ENCODE measurements around the gene TFPI. TPM values are rescaled to one million over a fixed set of nuclear protein-coding genes. Genes with fewer than 3 reads are reported as not detected.

TFPI gene
- total RNA-seq, 1 experiment from 2014 or later = 129 TPM

GRCh38 chr2:187421519-187421918, 132.7 kb downstream of the TFPI start:
- TF ChIP-seq, protein P1, sequence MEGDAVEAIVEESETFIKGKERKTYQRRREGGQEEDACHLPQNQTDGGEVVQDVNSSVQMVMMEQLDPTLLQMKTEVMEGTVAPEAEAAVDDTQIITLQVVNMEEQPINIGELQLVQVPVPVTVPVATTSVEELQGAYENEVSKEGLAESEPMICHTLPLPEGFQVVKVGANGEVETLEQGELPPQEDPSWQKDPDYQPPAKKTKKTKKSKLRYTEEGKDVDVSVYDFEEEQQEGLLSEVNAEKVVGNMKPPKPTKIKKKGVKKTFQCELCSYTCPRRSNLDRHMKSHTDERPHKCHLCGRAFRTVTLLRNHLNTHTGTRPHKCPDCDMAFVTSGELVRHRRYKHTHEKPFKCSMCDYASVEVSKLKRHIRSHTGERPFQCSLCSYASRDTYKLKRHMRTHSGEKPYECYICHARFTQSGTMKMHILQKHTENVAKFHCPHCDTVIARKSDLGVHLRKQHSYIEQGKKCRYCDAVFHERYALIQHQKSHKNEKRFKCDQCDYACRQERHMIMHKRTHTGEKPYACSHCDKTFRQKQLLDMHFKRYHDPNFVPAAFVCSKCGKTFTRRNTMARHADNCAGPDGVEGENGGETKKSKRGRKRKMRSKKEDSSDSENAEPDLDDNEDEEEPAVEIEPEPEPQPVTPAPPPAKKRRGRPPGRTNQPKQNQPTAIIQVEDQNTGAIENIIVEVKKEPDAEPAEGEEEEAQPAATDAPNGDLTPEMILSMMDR (IDR thresholded peaks at IDR 0.05) = no peak
- TF ChIP-seq TCF7L2 (IDR thresholded peaks at IDR 0.05; ENCODE audit: low read depth, low read length) (no peak), SIN3A (IDR thresholded peaks at IDR 0.05; ENCODE audit: borderline replicate concordance, insufficient read depth, low read depth, low read length) (no peak), POLR2AphosphoS5 (IDR thresholded peaks at IDR 0.05; ENCODE audit: low read depth, low read length) (no peak)
- TF ChIP-seq, protein P2, sequence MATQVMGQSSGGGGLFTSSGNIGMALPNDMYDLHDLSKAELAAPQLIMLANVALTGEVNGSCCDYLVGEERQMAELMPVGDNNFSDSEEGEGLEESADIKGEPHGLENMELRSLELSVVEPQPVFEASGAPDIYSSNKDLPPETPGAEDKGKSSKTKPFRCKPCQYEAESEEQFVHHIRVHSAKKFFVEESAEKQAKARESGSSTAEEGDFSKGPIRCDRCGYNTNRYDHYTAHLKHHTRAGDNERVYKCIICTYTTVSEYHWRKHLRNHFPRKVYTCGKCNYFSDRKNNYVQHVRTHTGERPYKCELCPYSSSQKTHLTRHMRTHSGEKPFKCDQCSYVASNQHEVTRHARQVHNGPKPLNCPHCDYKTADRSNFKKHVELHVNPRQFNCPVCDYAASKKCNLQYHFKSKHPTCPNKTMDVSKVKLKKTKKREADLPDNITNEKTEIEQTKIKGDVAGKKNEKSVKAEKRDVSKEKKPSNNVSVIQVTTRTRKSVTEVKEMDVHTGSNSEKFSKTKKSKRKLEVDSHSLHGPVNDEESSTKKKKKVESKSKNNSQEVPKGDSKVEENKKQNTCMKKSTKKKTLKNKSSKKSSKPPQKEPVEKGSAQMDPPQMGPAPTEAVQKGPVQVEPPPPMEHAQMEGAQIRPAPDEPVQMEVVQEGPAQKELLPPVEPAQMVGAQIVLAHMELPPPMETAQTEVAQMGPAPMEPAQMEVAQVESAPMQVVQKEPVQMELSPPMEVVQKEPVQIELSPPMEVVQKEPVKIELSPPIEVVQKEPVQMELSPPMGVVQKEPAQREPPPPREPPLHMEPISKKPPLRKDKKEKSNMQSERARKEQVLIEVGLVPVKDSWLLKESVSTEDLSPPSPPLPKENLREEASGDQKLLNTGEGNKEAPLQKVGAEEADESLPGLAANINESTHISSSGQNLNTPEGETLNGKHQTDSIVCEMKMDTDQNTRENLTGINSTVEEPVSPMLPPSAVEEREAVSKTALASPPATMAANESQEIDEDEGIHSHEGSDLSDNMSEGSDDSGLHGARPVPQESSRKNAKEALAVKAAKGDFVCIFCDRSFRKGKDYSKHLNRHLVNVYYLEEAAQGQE (IDR thresholded peaks at IDR 0.05; ENCODE audit: insufficient read depth in 1 of 2, low read depth in 2 of 2, low read length in 1 of 2) = no peak

GRCh38 chr2:187419808-187420207, 134.4 kb downstream of the TFPI start:
- Histone ChIP-seq H3K27ac (ENCODE audit: low read length) (no peak overlapping the region), H3K4me3 (ENCODE audit: low read depth in 2 of 2, low read length in 2 of 2) (no peak overlapping the region), H3K36me3 (ENCODE audit: control insufficient read depth, insufficient read depth, low read length) (no peaks in the 10 kb centered on the region), H3K27me3 (ENCODE audit: control insufficient read depth, insufficient read depth, low read length) (no peaks in the 10 kb centered on the region), H3K9me3 (ENCODE audit: control insufficient read depth, insufficient read depth, low read depth, low read length) (no peaks in the 10 kb centered on the region), H3K4me1 (ENCODE audit: control insufficient read depth, insufficient read depth, low read length) (no peaks in the 10 kb centered on the region)
- TF ChIP-seq SIN3A (IDR thresholded peaks at IDR 0.05; ENCODE audit: borderline replicate concordance, insufficient read depth, low read depth, low read length) (no peak), POLR2AphosphoS5 (IDR thresholded peaks at IDR 0.05; ENCODE audit: low read depth, low read length) (no peak), TCF7L2 (IDR thresholded peaks at IDR 0.05; ENCODE audit: low read depth, low read length) (no peak)
- TF ChIP-seq, protein P1 (IDR thresholded peaks at IDR 0.05) = no peak
- TF ChIP-seq, protein P2 (IDR thresholded peaks at IDR 0.05; ENCODE audit: insufficient read depth in 1 of 2, low read depth in 2 of 2, low read length in 1 of 2) = no peak
- no TSS peak for BruUV-seq (replicated peaks)
- no peak for ATAC-seq
- DNase-seq (ENCODE audit: low read depth, low spot score) = no peak
- ChIA-PET CTCF (no interaction called here), POLR2A (no interaction called here)
- in situ Hi-C loops (cut with HindIII; ENCODE audit: low pct_unique_long_range_greater_than_20kb, low sequenced_read_pairs) = no loop called here
- intact Hi-C loops (cut with micrococcal nuclease; ENCODE audit: unreplicated experiment) = no loop called here

More at GRCh38 chr2:187421519-187421918, 132.7 kb downstream of the TFPI start:
- ChIA-PET POLR2A (no interaction called here), CTCF (no interaction called here)
- no TSS peak for BruUV-seq (replicated peaks)
- H3K27ac ChIP-seq (ENCODE audit: low read length) = no peak overlapping the region
- in situ Hi-C loops (cut with HindIII; ENCODE audit: low pct_unique_long_range_greater_than_20kb, low sequenced_read_pairs) = no loop called here
- no peaks in the 10 kb centered on the region for H3K9me3 ChIP-seq (ENCODE audit: control insufficient read depth, insufficient read depth, low read depth, low read length)
- no peaks in the 10 kb centered on the region for H3K27me3 ChIP-seq (ENCODE audit: control insufficient read depth, insufficient read depth, low read length)
- no peaks in the 10 kb centered on the region for H3K4me1 ChIP-seq (ENCODE audit: control insufficient read depth, insufficient read depth, low read length)
- no peak for DNase-seq (ENCODE audit: low read depth, low spot score)
- H3K36me3 ChIP-seq (ENCODE audit: control insufficient read depth, insufficient read depth, low read length) = no peaks in the 10 kb centered on the region
- ATAC-seq = no peak
- intact Hi-C loops (cut with micrococcal nuclease; ENCODE audit: unreplicated experiment) = no loop called here
- H3K4me3 ChIP-seq (ENCODE audit: low read depth in 2 of 2, low read length in 2 of 2) = no peak overlapping the region

Measured in Panc1 (cell line).